Coronary artery (tissue), 2 donors: ENCODE measurements around the gene LARP1.

Experiments
- DNase-seq: peaks from one replicate; pipeline ENCODE4 v3.0.0-alpha.2; 2017; ENCODE audit warnings: low spot score
- H3K27ac ChIP-seq, 2 donors: fragments of 200-600 bp; sonication (generic); one replicate each; pipeline ENCODE4 v1.5.1; 2016 to 2019
- H3K4me3 ChIP-seq: fragments of 200-600 bp; sonication (generic); 2 replicates; pipeline ENCODE4 v1.5.1; 2016; ENCODE audit warnings: mild to moderate bottlenecking, moderate library complexity
- TF ChIP-seq, protein P1 (sequence below): fragments of 200-600 bp; sonication (generic); IDR thresholded peaks from one replicate; pipeline ENCODE4 v1.5.1; 2019; ENCODE audit warnings: antibody characterized with exemption

Gene LARP1

DNA sequence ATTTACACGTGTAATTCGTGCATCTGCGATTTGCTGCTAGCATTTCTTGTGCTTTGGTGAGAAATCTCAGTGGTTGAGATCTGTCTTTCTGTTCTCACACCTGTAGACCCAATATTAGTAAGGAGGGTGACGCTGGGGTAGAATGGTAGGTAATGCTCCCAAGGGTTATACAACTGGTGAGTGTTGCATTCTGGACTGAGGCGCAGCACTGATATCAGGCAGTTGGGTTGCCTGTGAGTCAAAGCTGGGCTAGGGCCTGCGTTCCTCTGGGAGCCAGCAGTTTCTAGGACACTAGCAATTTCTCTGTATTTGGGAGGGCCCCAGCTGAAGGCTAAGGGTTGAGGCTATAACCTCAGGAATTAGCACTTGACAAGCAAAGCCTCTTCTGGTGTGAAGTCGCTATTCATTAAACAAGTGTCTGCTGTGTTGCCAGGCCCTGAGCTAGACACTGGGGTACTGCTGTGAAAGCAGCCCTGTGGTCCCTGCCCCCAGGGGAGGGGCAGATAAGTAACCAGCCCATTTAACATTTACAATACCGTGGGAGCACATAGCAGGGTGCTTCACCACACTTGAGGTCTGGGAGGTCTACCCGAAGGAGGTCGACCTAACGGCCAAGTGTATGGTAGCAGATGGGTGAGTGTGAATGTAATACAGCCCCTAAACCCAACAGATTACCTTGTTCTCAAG, 28.7 kb downstream of the LARP1 start:
- no peak for DNase-seq
- peak overlapping the region; percentile 4 for H3K4me3 ChIP-seq
- TF ChIP-seq, protein P1, sequence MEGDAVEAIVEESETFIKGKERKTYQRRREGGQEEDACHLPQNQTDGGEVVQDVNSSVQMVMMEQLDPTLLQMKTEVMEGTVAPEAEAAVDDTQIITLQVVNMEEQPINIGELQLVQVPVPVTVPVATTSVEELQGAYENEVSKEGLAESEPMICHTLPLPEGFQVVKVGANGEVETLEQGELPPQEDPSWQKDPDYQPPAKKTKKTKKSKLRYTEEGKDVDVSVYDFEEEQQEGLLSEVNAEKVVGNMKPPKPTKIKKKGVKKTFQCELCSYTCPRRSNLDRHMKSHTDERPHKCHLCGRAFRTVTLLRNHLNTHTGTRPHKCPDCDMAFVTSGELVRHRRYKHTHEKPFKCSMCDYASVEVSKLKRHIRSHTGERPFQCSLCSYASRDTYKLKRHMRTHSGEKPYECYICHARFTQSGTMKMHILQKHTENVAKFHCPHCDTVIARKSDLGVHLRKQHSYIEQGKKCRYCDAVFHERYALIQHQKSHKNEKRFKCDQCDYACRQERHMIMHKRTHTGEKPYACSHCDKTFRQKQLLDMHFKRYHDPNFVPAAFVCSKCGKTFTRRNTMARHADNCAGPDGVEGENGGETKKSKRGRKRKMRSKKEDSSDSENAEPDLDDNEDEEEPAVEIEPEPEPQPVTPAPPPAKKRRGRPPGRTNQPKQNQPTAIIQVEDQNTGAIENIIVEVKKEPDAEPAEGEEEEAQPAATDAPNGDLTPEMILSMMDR = no peak
- H3K27ac ChIP-seq = peak overlapping the region in 1 of 2 donors; percentile 20

DNA sequence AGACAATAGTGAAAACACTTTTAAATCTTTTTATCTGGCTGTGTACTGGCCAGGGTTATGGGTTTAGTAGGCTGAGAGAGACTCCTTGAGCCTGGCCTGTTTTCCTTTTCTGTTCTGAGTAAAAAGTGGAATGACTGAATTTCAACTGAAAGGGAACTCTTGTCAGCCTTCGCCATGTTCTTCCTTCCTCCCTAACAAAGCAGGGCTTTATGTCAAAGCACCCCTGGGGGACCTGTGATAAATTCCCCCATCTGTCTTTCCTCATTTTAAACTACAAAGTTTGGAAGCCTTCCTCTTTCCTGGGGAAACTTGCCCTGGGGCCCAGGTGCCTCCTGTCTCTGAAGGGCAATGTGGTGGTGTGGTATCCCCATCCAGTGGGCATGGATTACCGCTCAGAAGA, 29.7 kb downstream of the LARP1 start:
- H3K27ac ChIP-seq = no peak overlapping the region
- TF ChIP-seq, protein P1 = no peak
- no peak for DNase-seq

DNA sequence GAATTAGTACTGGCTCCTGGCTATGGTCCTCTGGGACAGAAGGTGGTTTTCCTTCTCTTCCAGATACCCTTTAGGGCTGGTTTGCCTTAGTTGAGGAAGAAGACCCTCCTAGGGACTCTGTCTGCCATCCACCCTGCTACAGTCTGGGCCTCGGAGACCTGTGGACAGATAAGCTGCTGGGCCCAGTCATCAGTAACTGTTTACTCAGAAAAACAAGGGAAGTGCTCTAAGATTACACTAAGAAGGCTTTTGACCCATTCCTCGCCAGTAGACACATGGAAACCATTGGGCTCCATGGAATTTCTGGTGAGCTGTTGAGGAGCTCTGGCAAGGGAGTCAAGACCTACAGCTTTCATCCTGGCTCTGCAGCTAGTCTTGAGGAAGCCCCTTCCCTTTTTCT, 31.2 kb downstream of the LARP1 start:
- TF ChIP-seq, protein P1 = no peak
- Histone ChIP-seq H3K4me3 (no peak overlapping the region), H3K27ac (no peak overlapping the region)
- DNase-seq = no peak

More for the DNA sequence above, 29.7 kb downstream of the LARP1 start:
- H3K4me3 ChIP-seq = no peak overlapping the region

DNA sequence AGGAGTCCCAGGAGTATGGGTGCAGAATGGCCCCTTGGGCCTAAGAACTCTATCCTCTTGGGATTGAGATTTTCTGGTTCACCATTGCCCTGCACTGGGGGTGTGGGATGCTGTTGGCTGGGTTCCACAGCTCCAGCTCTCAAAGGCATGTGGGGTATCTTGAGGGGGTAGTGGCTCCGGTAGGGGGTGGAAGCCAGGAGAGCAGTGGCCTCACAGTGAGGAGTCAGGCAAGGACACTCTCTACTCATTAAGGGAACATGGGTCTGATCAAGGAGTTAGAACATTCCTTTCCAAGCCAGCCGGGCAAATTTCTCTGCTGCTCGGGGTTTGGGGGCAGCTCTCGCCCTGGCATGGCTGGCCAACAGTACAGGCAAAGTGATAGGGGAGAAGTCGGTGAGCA, 33.0 kb downstream of the LARP1 start:
- no peak for DNase-seq
- Histone ChIP-seq H3K4me3 (peak overlapping the region; percentile 11), H3K27ac (peak overlapping the region in 1 of 2 donors; percentile 4)
- TF ChIP-seq, protein P1 = no peak

DNA sequence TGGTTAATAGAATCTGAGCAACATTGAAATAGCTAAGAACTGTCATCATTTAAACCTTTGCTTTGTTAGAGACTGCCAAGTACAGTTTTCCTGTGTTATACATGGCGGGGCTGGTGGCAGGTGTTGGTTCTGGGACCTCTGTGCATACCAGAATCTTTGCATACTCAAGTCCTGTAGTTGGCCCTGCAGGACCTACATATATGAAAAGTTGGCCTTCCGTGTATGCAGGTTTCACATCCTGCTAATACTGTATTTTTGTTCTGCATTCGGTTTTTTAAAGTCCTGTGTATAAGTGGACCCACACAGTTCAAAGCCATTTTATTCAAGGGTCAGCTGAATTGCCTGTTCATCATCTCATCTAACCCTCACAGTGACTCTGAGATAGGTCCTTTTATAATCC, 36.4 kb downstream of the LARP1 start:
- Histone ChIP-seq H3K27ac (no peak overlapping the region), H3K4me3 (no peak overlapping the region)
- DNase-seq = no peak
- TF ChIP-seq, protein P1 = no peak

DNA sequence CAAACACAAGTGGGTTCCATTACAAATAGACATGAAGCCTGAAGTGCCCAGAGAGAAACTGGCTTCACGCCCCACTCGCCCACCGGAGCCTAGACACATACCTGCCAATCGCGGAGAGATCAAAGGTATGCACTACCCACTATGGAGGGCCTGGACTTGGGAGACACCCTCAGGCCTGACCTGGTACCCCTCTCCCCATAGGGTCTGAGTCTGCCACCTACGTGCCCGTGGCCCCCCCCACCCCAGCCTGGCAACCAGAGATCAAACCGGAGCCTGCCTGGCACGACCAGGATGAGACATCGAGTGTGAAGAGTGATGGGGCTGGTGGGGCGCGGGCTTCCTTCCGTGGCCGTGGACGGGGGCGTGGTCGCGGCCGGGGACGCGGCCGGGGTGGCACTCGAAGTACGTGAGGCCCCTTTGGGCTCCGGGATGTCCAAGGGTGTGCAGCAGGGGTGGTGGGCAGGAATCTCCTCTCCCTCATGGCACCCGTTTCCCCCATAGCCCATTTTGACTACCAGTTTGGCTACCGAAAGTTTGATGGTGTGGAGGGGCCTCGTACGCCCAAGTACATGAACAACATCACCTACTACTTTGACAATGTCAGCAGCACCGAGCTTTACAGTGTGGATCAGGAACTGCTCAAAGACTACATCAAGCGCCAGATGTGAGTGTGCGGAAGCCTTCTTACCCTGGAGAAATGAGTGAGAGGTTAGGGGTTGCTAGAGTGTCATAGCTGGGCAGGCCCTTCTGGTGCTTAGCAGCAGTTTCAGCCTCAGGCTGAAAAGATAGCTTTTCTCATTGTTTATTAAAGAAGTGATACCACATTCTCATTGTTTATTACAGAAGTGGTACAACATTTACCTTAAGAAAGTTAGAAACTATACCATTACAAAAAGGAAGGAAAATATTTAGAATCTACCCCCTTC, 38.7 kb downstream of the LARP1 start:
- TF ChIP-seq, protein P1 = no peak

More for the DNA sequence above, 38.7 kb downstream of the LARP1 start:
- no peak overlapping the region for H3K4me3 ChIP-seq
- no peak for DNase-seq
- H3K27ac ChIP-seq = peak overlapping the region; percentile 7 to 10
